SH-SY5Y (cell line): ENCODE data around the gene PADI1.

ENCODE experiments used
- GATA2 ChIP-seq: IDR thresholded peaks from 2 replicates; pipeline ENCODE4 v1.6.1; 2011; ENCODE audit warnings: mild to moderate bottlenecking, low read depth, low read length
- GATA3 ChIP-seq: IDR thresholded peaks from 2 replicates; pipeline ENCODE4 v1.6.1; 2011; ENCODE audit warnings: low read depth, mild to moderate bottlenecking, low read length, moderate library complexity

DNA sequence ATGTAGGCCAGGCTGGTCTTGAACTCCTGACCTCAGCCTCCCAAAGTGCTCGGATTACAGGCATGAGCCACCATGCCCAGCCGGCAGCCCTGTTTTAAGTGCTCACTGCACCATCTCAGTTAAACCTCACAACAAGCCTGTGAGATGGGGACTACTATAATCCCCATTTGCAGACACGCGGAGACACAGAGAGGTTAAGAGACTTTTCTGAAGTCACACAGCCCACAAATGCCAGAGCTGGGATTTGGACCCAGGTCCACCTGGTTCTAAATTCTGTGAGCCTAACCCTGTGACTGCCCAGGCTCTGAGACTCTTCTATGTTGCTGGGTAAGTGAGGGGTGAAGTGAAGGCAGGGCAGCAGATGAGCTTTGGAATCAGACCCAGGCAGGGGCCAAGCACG is 6.4 kb downstream of the PADI1 start:
- TF ChIP-seq GATA3 (no peak), GATA2 (no peak)
